Activated naive CD4-positive, alpha-beta T cell treated with anti-CD3 and anti-CD28 coated beads, Interleukin-2, amount 50 U/mL, for 16 hours (primary cell): Measurements from ENCODE around the gene PPP1R3D.
"Not testable (repeated sequence)": the region's sequence is repeated elsewhere in the genome, so short reads cannot be mapped to it uniquely, and the experiment has no call there.

Experiments
- DNase-seq: peaks from one replicate; pipeline ENCODE4 v3.0.0-alpha.2; 2020

The PPP1R3D gene

DNA sequence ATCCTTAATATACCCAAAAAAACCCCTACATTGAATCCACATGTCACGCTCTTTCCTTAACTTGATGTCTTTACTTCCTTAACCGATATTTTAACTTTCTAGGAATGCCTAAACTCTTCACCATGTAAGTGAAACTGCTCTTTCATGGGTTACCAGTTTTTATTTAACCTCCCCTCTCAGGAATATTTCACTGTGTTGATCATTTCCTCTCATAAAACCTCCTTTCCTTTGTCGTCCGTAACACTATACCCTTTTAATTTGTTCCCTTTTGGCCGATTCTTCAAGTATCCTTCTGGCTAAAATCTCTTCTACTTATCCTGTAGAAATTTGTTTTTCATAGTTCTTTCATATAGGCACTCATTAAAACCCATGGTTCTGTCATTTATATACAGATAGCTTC, 31.2 kb downstream of the PPP1R3D start:
- DNase-seq, result no peak

DNA sequence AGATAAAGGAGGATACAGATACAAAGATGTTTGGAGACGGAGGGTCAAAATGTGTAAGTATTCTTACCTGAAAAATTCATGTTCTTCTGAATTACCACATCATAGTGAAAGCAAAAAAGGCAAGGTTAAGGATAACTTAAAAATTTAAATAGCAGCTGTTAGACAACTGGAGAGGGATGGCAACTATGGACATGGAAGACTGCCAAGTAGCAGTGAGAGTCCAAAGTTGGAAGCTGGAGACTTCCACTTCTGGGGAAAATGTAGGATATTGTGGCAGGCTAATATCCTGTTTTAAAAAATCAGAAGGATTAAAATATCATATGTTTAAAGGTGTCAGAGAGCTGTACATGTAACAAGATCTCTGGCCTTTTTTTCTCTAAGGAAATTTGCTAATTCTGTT, 36.5 kb downstream of the PPP1R3D start:
- DNase-seq, result no peak

DNA sequence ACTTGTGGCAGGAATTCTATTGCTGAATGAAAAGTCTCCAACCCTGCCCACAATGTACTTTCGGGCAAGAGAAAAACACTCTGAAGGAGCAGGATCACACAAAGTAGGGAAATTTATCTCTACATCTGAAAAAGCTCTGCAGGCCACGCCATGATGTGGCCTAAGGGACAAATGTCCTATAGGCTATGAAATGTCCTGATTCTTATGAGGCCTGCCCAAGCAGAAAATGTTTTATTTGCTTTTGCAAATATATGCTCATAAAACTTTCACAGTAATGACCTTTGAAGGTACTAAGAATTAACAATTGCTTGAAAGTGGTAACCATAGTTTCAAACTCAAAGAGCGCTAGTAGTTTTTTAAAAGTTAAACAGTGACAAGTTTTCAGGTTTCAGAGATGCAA, 37.6 kb downstream of the PPP1R3D start:
- no peak for DNase-seq

DNA sequence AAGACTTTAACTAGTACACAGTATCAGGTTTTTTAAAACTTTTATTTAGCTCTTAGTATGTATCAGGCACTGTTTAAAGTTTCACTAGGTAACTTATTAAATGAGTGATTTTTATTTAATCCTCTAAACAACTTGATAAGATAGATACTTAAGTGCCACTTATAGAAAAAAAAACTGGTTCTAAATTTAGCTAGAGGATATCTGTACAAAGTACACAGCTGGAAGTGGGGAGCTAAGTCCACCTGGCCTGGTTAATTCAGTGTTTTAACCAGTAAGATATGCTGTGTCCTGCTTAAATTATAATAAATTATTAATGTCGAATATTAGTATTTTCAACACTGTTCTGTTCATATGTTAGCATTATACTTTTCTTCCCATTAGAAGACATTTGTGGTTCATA, 44.2 kb downstream of the PPP1R3D start:
- no peak for DNase-seq

DNA sequence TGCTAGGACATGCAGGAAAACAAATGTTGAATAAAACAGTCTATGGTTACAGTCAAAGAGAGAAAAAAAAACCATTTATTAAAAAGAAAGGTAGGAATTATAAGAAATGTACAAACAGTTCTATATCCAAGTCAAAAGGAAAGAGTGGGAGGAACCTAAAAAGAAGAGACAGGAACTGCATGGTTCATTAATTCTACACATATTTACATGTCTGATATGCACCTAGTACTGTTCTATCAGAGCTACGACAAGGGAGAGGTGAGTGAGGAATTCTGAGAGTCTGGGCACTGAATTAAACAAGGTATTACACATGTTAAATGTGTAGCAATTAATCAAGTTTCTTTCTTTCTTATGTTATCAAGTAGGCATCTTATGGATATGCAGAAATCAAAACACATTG, 48.5 kb downstream of the PPP1R3D start:
- no peak for DNase-seq

DNA sequence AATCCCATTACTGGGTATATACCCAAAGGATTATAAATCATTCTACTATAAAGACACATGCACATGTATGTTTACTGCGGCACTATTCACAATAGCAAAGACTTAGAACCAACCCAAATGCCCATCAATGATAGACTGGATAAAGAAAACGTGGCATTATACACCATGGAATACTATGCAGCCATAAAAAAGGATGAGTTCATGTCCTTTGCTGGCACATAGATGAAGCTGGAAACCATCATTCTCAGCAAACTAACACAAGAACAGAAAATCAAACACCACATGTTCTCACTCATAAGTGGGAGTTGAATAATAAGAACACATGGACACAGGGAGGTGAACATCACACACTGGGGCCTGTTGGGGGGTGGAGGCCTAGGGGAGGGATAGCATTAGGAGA, 50.1 kb downstream of the PPP1R3D start:
- not testable (repeated sequence) for DNase-seq

DNA sequence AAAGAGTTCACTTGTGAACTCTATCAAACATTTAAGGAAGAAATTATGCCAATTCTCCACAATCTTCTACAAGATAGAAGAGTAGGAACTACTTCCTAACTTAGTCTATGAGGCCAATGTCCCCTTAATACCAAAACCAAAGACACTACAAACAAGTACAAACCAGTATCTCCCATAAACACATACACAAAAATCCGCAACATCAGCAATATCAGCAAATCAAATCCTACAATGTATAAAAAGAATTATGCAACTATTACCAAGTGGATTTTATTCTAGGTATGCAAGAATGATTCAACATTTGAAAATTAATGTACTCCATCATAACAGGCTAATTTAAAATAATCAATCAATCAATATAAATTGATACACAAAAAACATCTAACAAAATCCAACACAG, 52.1 kb downstream of the PPP1R3D start:
- no peak for DNase-seq
